ENCODE results near the gene METTL27. TPM values are rescaled to one million over a fixed set of nuclear protein-coding genes. Genes with fewer than 3 reads are reported as not detected.

Gene METTL27
- total and polyA plus RNA-seq, 2 of the 8 experiments (the other 6 are each of a cell fraction or from before 2014, with no cell fraction given) = 6.2 to 12.0 TPM

GRCh38 chr7:73839290-73839689 lies 3.0 kb downstream of the METTL27 start:
- H2BK5ac ChIP-seq (ENCODE audit: low read depth, low read length) = no peak overlapping the region
- no peak overlapping the region for H4K5ac ChIP-seq (ENCODE audit: insufficient read length, low read depth, low read length)
- H3K14ac ChIP-seq (ENCODE audit: insufficient read length) = no peak overlapping the region
- ChIA-PET POLR2A (ENCODE audit: partially characterized antibody) (interaction anchor here (0.6 to 6.5 kb wide), 8 partner anchors 8 to 518 kb away, joined by 4 to 96 read pairs (median 7); partner anchors contain the start of gene CLDN4), CTCF (ENCODE audit: partially characterized antibody) (interaction anchor here (0.9 to 7.1 kb wide), 13 partner anchors 7 to 140 kb away, joined by 3 to 65 read pairs (median 7); partner anchors contain the start of gene CLDN4)
- TF ChIP-seq, protein P1, sequence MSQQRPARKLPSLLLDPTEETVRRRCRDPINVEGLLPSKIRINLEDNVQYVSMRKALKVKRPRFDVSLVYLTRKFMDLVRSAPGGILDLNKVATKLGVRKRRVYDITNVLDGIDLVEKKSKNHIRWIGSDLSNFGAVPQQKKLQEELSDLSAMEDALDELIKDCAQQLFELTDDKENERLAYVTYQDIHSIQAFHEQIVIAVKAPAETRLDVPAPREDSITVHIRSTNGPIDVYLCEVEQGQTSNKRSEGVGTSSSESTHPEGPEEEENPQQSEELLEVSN (IDR thresholded peaks at IDR 0.05) = no peak
- TF ChIP-seq SP2 (IDR thresholded peaks at IDR 0.05; ENCODE audit: low read length) = no peak
- TF ChIP-seq, protein P2, sequence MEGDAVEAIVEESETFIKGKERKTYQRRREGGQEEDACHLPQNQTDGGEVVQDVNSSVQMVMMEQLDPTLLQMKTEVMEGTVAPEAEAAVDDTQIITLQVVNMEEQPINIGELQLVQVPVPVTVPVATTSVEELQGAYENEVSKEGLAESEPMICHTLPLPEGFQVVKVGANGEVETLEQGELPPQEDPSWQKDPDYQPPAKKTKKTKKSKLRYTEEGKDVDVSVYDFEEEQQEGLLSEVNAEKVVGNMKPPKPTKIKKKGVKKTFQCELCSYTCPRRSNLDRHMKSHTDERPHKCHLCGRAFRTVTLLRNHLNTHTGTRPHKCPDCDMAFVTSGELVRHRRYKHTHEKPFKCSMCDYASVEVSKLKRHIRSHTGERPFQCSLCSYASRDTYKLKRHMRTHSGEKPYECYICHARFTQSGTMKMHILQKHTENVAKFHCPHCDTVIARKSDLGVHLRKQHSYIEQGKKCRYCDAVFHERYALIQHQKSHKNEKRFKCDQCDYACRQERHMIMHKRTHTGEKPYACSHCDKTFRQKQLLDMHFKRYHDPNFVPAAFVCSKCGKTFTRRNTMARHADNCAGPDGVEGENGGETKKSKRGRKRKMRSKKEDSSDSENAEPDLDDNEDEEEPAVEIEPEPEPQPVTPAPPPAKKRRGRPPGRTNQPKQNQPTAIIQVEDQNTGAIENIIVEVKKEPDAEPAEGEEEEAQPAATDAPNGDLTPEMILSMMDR (IDR thresholded peaks at IDR 0.05; ENCODE audit: control extremely low read depth in 1 of 3, insufficient read depth in 1 of 3, low read depth in 1 of 3, low read length in 3 of 3) = no peak
- no peak for TF ChIP-seq GTF2F1 (IDR thresholded peaks at IDR 0.05; ENCODE audit: borderline replicate concordance, low read depth, low read length)
- peaks cover 0 to 8% (median 5%) of the 10 kb centered on the region in 4 experiments; a peak in 5 of 7 replicates for H3K4me1 ChIP-seq (replicated peaks in 1 of 4; ENCODE audit: control insufficient read depth in 3 of 4, insufficient read depth in 4 of 4, low read length in 3 of 4)
- no peak overlapping the region for H3K56ac ChIP-seq (replicated peaks; ENCODE audit: insufficient read length, low read depth, low read length)
- no peaks in the 10 kb centered on the region for H4K20me1 ChIP-seq (replicated peaks in 1 of 2; ENCODE audit: control insufficient read depth in 1 of 2, insufficient read depth in 2 of 2, low read length in 2 of 2)
- H3K23me2 ChIP-seq (ENCODE audit: low read depth, low read length) = peaks cover 6% of the 10 kb centered on the region; the same call in 1 of the 2 replicates
- peak overlapping the region; percentile 6; the same call in 1 of the 2 replicates for H2BK15ac ChIP-seq (ENCODE audit: low read length)
- no peak overlapping the region for H3K18ac ChIP-seq (ENCODE audit: extremely low read depth, low read length)
- DNase-seq (ENCODE audit: low read depth in 1 of 2, low spot score in 2 of 2) (no peak), FAIRE-seq (no peak)
- H3K4me3 ChIP-seq (ENCODE audit: extremely low read depth in 1 of 4, insufficient read depth in 2 of 4, low read depth in 3 of 4, low read length in 4 of 4) = no peak overlapping the region
- peak overlapping the region; percentile 62; the same call in 1 of the 2 replicates for H2BK20ac ChIP-seq (ENCODE audit: low read length)
- H3K27ac ChIP-seq (ENCODE audit: low read depth, low read length) = no peak overlapping the region
- no peaks in the 10 kb centered on the region for H3K79me1 ChIP-seq (ENCODE audit: low read depth, low read length)
- no peak overlapping the region for H4K8ac ChIP-seq (ENCODE audit: extremely low read depth, insufficient read depth, low read length)
- 88% methylated on average over 5 of the region's 7 CpGs; no CpG with 5 or more reads in 1 of the 2 experiments for WGBS, 2 experiments (ENCODE audit: extremely low coverage in 1 of 2, insufficient coverage in 1 of 2, insufficient read length in 1 of 2, insufficient replicate concordance in 2 of 2, low coverage in 1 of 2, low lambda C conversion rate in 2 of 2, missing lambda C conversion rate in 1 of 2)
- H2AK5ac ChIP-seq (ENCODE audit: low read depth, low read length) = peak overlapping the region; percentile 45; the same call in 1 of the 2 replicates
- H2BK12ac ChIP-seq (ENCODE audit: low read depth, low read length) = peak overlapping the region; percentile 52; the same call in 1 of the 2 replicates
- no peak overlapping the region for H4K91ac ChIP-seq (replicated peaks; ENCODE audit: insufficient read length, low read length)
- no peak overlapping the region for H3K9ac ChIP-seq (replicated peaks in 1 of 4; ENCODE audit: extremely low read depth in 1 of 4, low read depth in 3 of 4, low read length in 3 of 4)
- no peaks in the 10 kb centered on the region for H3K79me2 ChIP-seq (ENCODE audit: control insufficient read depth in 1 of 2, insufficient read depth in 2 of 2, low read length in 2 of 2)
- peaks cover 5 to 7% of the 10 kb centered on the region in 2 experiments; a peak in 2 of 4 replicates for H3K9me3 ChIP-seq (ENCODE audit: insufficient read depth in 2 of 2, low read depth in 1 of 2, low read length in 1 of 2)
- H2BK120ac ChIP-seq (replicated peaks; ENCODE audit: low read depth, low read length) = no peak overlapping the region
- no peak overlapping the region for H3K23ac ChIP-seq (ENCODE audit: insufficient read length)
- H3K27me3 ChIP-seq (replicated peaks in 1 of 4; ENCODE audit: control insufficient read depth in 3 of 4, extremely low read depth in 1 of 4, insufficient read depth in 3 of 4, low read length in 3 of 4) = no peaks in the 10 kb centered on the region
- H3K36me3 ChIP-seq (ENCODE audit: control insufficient read depth in 2 of 4, insufficient read depth in 4 of 4, low read length in 3 of 4) = no peaks in the 10 kb centered on the region; a peak in 1 of 8 replicates
- H3K4me2 ChIP-seq (ENCODE audit: insufficient read depth in 1 of 2, low read depth in 2 of 2, low read length in 2 of 2) = no peak overlapping the region
- no peak overlapping the region for H3K4ac ChIP-seq (replicated peaks; ENCODE audit: insufficient read length, low read depth, low read length)
- no peak overlapping the region for H2AFZ ChIP-seq (ENCODE audit: low read length)

Data from H1 (cell line).